K562 (cell line): ENCODE measurements around the gene DCAKD. TPM values are rescaled to one million over a fixed set of nuclear protein-coding genes. Genes with fewer than 3 reads are reported as not detected.
A peak's percentile ranks its signal among the peaks of the same experiment; 100 is the strongest.

ENCODE experiments used
- BHLHE40 ChIP-seq: IDR thresholded peaks from 2 replicates; pipeline ENCODE4 v1.6.1; 2011; ENCODE audit warnings: low read length, improper control_type of control experiment
- CC2D1A ChIP-seq: fragments of 450-650 bp; IDR thresholded peaks from 2 replicates; pipeline ENCODE4 v1.6.1; 2017; ENCODE audit warnings: mild to moderate bottlenecking
- CREBBP ChIP-seq: IDR thresholded peaks from one replicate; pipeline ENCODE4 v1.6.1; 2012; ENCODE audit warnings: low read depth, mild to moderate bottlenecking, control low read depth, inconsistent platforms, low read length
- CSDE1 ChIP-seq, 2 experiments: fragments of 450-650 bp; IDR thresholded peaks; 2 replicates each; pipeline ENCODE4 v1.6.1; 2016; ENCODE audit warnings: mild to moderate bottlenecking in 1 of 2
- DMBX1 ChIP-seq: fragments of 250-450 bp; sonication (Bioruptor Pico); IDR thresholded peaks from 2 replicates; pipeline ENCODE4 v1.8.0; 2022; ENCODE audit warnings: inconsistent platforms, mild to moderate bottlenecking, moderate library complexity, borderline replicate concordance
- E2F4 ChIP-seq: sonication (generic); formaldehyde crosslinking; IDR thresholded peaks from 2 replicates; pipeline ENCODE4 v1.8.0; 2022; ENCODE audit warnings: mild to moderate bottlenecking, low read depth, missing genetic modification reagents
- ELF2 ChIP-seq: fragments of 250-450 bp; sonication (Bioruptor Pico); IDR thresholded peaks from 2 replicates; pipeline ENCODE4 v1.5.0; 2021; ENCODE audit warnings: mild to moderate bottlenecking
- EWSR1 ChIP-seq: fragments of 450-650 bp; IDR thresholded peaks from 2 replicates; pipeline ENCODE4 v1.6.1; 2018; ENCODE audit warnings: borderline replicate concordance, mild to moderate bottlenecking, low read depth, moderate library complexity; ENCODE audit not compliant: partially characterized antibody
- HMBOX1 ChIP-seq: sonication (generic); IDR thresholded peaks from 2 replicates; pipeline ENCODE4 v1.6.1; 2016
- KDM4B ChIP-seq, 2 experiments: fragments of 450-650 bp in 1 of 2; sonication (generic) in 1 of 2; IDR thresholded peaks; 2 replicates each; pipeline ENCODE4 v1.6.1; 2016 to 2017; ENCODE audit warnings: borderline replicate concordance in 2 of 2, antibody characterized with exemption in 1 of 2, low read depth in 1 of 2, mild to moderate bottlenecking in 1 of 2
- NFYB ChIP-seq: IDR thresholded peaks from 2 replicates; pipeline ENCODE4 v1.6.1; 2011; ENCODE audit warnings: mild to moderate bottlenecking, moderate library complexity; ENCODE audit not compliant: insufficient read length; ENCODE audit errors: extremely low read depth
- PTTG1 ChIP-seq: fragments of 450-650 bp; IDR thresholded peaks from 2 replicates; pipeline ENCODE4 v1.6.1; 2016; ENCODE audit warnings: low read depth, mild to moderate bottlenecking, missing genetic modification characterization, missing compliant biosample characterization
- TAF9B ChIP-seq: fragments of 450-650 bp; IDR thresholded peaks from 2 replicates; pipeline ENCODE4 v1.6.1; 2018; ENCODE audit warnings: mild to moderate bottlenecking; ENCODE audit not compliant: partially characterized antibody
- THRA ChIP-seq: fragments of 450-650 bp; IDR thresholded peaks from 2 replicates; pipeline ENCODE4 v1.6.1; 2017; ENCODE audit warnings: mild to moderate bottlenecking, moderate library complexity
- XRCC4 ChIP-seq: IDR thresholded peaks from one replicate; pipeline ENCODE4 v1.6.1; 2011; ENCODE audit not compliant: insufficient read depth, insufficient read length; ENCODE audit errors: extremely low read depth
- ZBED1 ChIP-seq: IDR thresholded peaks from 2 replicates; pipeline ENCODE4 v1.6.1; 2014
- ZC3H4 ChIP-seq: sonication (generic); formaldehyde crosslinking; IDR thresholded peaks from 2 replicates; pipeline ENCODE4 v1.9.0; 2021; ENCODE audit warnings: missing genetic modification reagents, borderline replicate concordance
- ZNF217 ChIP-seq: sonication (generic); formaldehyde crosslinking; IDR thresholded peaks from 2 replicates; pipeline ENCODE4 v1.8.0; 2022; ENCODE audit warnings: mild to moderate bottlenecking, missing genetic modification reagents
- ZNF253 ChIP-seq: fragments of 250-450 bp; sonication (Bioruptor Pico); conservative IDR thresholded peaks from 2 replicates; pipeline ENCODE4 v1.6.1; 2021; ENCODE audit warnings: mild to moderate bottlenecking
- ZNF263 ChIP-seq: sonication (generic); formaldehyde crosslinking; IDR thresholded peaks from 2 replicates; pipeline ENCODE4 v1.8.0; 2022; ENCODE audit warnings: mild to moderate bottlenecking, missing genetic modification reagents, borderline replicate concordance
- ZNF3 ChIP-seq: fragments of 250-450 bp; sonication (Bioruptor Pico); IDR thresholded peaks from 2 replicates; pipeline ENCODE4 v1.5.0; 2021; ENCODE audit warnings: mild to moderate bottlenecking, moderate library complexity
- ZNF347 ChIP-seq: fragments of 450-650 bp; formaldehyde crosslinking; IDR thresholded peaks from 2 replicates; pipeline ENCODE4 v1.4.0; 2020; ENCODE audit warnings: low read depth, mild to moderate bottlenecking, moderate library complexity
- ZNF717 ChIP-seq: fragments of 250-450 bp; sonication (Bioruptor Pico); IDR thresholded peaks from 2 replicates; pipeline ENCODE4 v1.5.0; 2021
- ZNF75A ChIP-seq: fragments of 450-650 bp; formaldehyde crosslinking; IDR thresholded peaks from 2 replicates; pipeline ENCODE4 v1.4.0; 2020; ENCODE audit warnings: mild to moderate bottlenecking
- ZNF830 ChIP-seq: fragments of 250-450 bp; sonication (Bioruptor Pico); IDR thresholded peaks from 2 replicates; pipeline ENCODE4 v1.5.0; 2021; ENCODE audit warnings: mild to moderate bottlenecking
- polyA plus RNA-seq, 8 experiments: library from polyadenylated mRNA; depleted of rRNA in 4 of 8; stranded (reverse) in 5 of 8; unstranded in 3 of 8; fragments of >200 nt; fragmentation: Nextera tagmentation in 2 of 8; fragmentation: Illumina TruSeq in 1 of 8; extraction: Ambion mirVana in 2 of 8; extraction: Trizol in 1 of 8; gene quantifications; 2 replicates each; pipeline versions ENCODE4 v1.2.1 to v1.2.3, GENCODE V29; 2011 to 2014; ENCODE audit warnings: inconsistent platforms in 1 of 8, missing spikeins in 1 of 8
- total RNA-seq, 7 experiments: library from RNA; depleted of rRNA in 6 of 7; stranded (reverse); fragments of >200 nt in 6 of 7; fragmentation: Illumina TruSeq in 2 of 7; extraction: Trizol in 2 of 7; gene quantifications; 2 replicates each; pipeline versions ENCODE4 v1.2.1 to v1.2.3, GENCODE V29; 2011 to 2021; ENCODE audit warnings: low replicate concordance in 1 of 7

Gene DCAKD
- total and polyA plus RNA-seq, 9 of the 15 experiments (the other 6 are each of a cell fraction or from before 2014, with no cell fraction given) = 7.9 to 35.5 (median 21.4) TPM

GRCh38 chr17:45060797-45061605, 9.6 kb upstream of the DCAKD start, which contains the start of gene NMT1 (continued):
- TF ChIP-seq HMBOX1 = no peak
- no peak for TF ChIP-seq PTTG1
- no peak for TF ChIP-seq ZNF347 (CRISPR knock-in tag)
- TF ChIP-seq ZNF3 = no peak
- 0 out of 2 replicates have a peak, but pooled peaks have one; percentile 39 for TF ChIP-seq E2F4 (CRISPR knock-in tag)
- TF ChIP-seq KDM4B (IDR thresholded peaks at IDR 0.05; ENCODE audit: borderline replicate concordance in 2 of 2, low read depth in 1 of 2) = no peak; a peak in 1 of 4 replicates
- no peak for TF ChIP-seq BHLHE40
- TF ChIP-seq XRCC4 = no peak
- peak; percentile 73; the same call in 1 of the 2 replicates for TF ChIP-seq ZNF263
- no peak for TF ChIP-seq CREBBP
- no peak for TF ChIP-seq CSDE1 (IDR thresholded peaks at IDR 0.05)
- TF ChIP-seq EWSR1 = no peak
- TF ChIP-seq ZNF75A (CRISPR knock-in tag) = no peak
- no peak for TF ChIP-seq ZC3H4 (CRISPR knock-in tag)
- TF ChIP-seq ELF2 (CRISPR knock-in tag) = peak; percentile 97
- no peak for TF ChIP-seq ZBED1
- TF ChIP-seq ZNF830 (CRISPR knock-in tag) = no peak
- no peak for TF ChIP-seq THRA
- TF ChIP-seq CC2D1A = no peak
- no peak for TF ChIP-seq ZNF717
- no peak for TF ChIP-seq ZNF253
- TF ChIP-seq NFYB = peak; percentile 99
- no peak for TF ChIP-seq ZNF217 (CRISPR knock-in tag)
- TF ChIP-seq DMBX1 = peak; percentile 73
- TF ChIP-seq TAF9B = peak; percentile 100
